Esophagus squamous epithelium (tissue), 4 donors: ENCODE results near the gene DYRK1A.

Experiments
- POLR2A ChIP-seq, 4 donors: fragments of 450-650 bp; IDR thresholded peaks; one replicate each; pipeline ENCODE4 v1.6.1; 2017; ENCODE audit warnings: antibody characterized with exemption in 4 of 4, mild to moderate bottlenecking in 4 of 4, moderate library complexity in 3 of 4
- TF ChIP-seq, protein P1 (sequence below), 6 experiments: fragments of 450-650 bp in 4 of 6; fragments of 200-600 bp in 2 of 6; sonication (generic) in 2 of 6; IDR thresholded peaks; one replicate each; pipeline ENCODE4 v1.5.1; 2016 to 2019; ENCODE audit warnings: antibody characterized with exemption in 6 of 6, mild to moderate bottlenecking in 4 of 6, moderate library complexity in 4 of 6

DNA sequence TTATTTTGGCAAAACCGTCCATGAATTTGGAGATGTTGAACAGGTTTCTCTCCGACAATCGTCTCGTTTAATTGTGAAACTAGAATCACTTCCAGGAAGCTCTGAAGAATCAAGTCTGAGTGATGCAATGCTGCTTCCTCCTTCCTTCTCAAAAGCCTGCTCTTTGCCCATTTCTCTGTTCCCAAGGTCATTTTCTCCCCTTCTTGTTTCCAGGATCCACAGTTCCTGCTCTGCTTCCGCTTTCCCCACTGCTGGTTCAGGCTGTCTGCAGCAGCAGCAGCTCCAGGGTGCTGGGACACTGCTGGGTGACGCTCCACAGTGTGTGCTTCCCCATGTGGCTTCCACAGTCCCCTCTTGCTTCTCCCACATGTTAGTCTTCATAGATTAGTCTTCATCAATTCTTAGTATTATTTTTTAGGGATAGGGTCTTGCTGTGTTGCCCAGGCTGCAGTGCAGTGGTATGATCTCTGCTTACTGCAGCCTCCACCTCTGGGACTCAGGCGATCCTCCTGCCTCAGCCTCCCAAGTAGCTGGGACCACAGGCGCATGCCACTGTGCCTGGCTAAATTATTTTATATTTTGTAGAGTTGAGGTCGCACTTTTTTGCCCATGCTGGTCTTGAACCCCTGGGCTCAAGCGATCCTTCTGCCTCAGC lies 156.2 kb downstream of the DYRK1A start:
- TF ChIP-seq, protein P1, sequence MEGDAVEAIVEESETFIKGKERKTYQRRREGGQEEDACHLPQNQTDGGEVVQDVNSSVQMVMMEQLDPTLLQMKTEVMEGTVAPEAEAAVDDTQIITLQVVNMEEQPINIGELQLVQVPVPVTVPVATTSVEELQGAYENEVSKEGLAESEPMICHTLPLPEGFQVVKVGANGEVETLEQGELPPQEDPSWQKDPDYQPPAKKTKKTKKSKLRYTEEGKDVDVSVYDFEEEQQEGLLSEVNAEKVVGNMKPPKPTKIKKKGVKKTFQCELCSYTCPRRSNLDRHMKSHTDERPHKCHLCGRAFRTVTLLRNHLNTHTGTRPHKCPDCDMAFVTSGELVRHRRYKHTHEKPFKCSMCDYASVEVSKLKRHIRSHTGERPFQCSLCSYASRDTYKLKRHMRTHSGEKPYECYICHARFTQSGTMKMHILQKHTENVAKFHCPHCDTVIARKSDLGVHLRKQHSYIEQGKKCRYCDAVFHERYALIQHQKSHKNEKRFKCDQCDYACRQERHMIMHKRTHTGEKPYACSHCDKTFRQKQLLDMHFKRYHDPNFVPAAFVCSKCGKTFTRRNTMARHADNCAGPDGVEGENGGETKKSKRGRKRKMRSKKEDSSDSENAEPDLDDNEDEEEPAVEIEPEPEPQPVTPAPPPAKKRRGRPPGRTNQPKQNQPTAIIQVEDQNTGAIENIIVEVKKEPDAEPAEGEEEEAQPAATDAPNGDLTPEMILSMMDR (IDR thresholded peaks at IDR 0.05), result no peak
- no peak for TF ChIP-seq POLR2A (IDR thresholded peaks at IDR 0.05)
